CD4-positive, CD25-positive, alpha-beta regulatory T cell (primary cell): ENCODE measurements around the gene TMEM131L. TPM values are rescaled to one million over a fixed set of nuclear protein-coding genes. Genes with fewer than 3 reads are reported as not detected.
"Not testable (repeated sequence)": the region's sequence is repeated elsewhere in the genome, so short reads cannot be mapped to it uniquely, and the experiment has no call there.

Experiments used
- ATAC-seq, 2 donors: fragments of 150-1000 bp; cut with Tn5 transposase; one replicate each; pipeline ENCODE4 v1.10.0; 2021; ENCODE audit warnings: low read depth in 2 of 2, moderate number of reproducible peaks in 2 of 2, moderate library complexity in 1 of 2
- DNase-seq, 3 donors: peaks; one replicate each; pipeline versions ENCODE4 v3.0.0 to v3.0.0-alpha.2; 2012 to 2022; ENCODE audit warnings: mixed read lengths in 1 of 3
- H3K27ac ChIP-seq: one replicate; pipeline ENCODE4 v1.7.0; 2013; ENCODE audit warnings: mild to moderate bottlenecking, low read length; ENCODE audit not compliant: insufficient read depth, poor library complexity, severe bottlenecking
- H3K27me3 ChIP-seq: one replicate; pipeline ENCODE4 v1.7.0; 2013; ENCODE audit warnings: low read length; ENCODE audit not compliant: control insufficient read depth, insufficient read depth
- H3K36me3 ChIP-seq: one replicate; pipeline ENCODE4 v1.7.0; 2013; ENCODE audit warnings: mild to moderate bottlenecking, low read length, moderate library complexity; ENCODE audit not compliant: control insufficient read depth, insufficient read depth
- H3K4me1 ChIP-seq: 2 replicates; pipeline ENCODE4 v1.7.0; 2013; ENCODE audit warnings: mild to moderate bottlenecking, low read length; ENCODE audit not compliant: insufficient read depth, control insufficient read depth, poor library complexity, severe bottlenecking
- H3K4me3 ChIP-seq: one replicate; pipeline ENCODE4 v1.7.0; 2013; ENCODE audit warnings: low read depth, mild to moderate bottlenecking, low read length, moderate library complexity
- H3K9me3 ChIP-seq, 2 experiments: 1 replicate in 1 of 2; 2 replicates in 1 of 2; pipeline ENCODE4 v1.7.0; 2013; ENCODE audit warnings: low read length in 2 of 2, mild to moderate bottlenecking in 1 of 2, moderate library complexity in 1 of 2; ENCODE audit not compliant: control insufficient read depth in 2 of 2
- H3K27ac Mint-ChIP-seq, 3 donors: one replicate each; pipeline ENCODE4 v1.8.0; 2020 to 2022; ENCODE audit warnings: mild to moderate bottlenecking in 3 of 3, mixed read lengths in 3 of 3, moderate library complexity in 2 of 3
- H3K27me3 Mint-ChIP-seq: one replicate; pipeline ENCODE4 v1.8.0; 2022; ENCODE audit warnings: mild to moderate bottlenecking, mixed read lengths
- H3K36me3 Mint-ChIP-seq: one replicate; pipeline ENCODE4 v1.8.0; 2020; ENCODE audit warnings: mixed read lengths
- H3K4me1 Mint-ChIP-seq, 4 donors: one replicate each; pipeline ENCODE4 v1.8.0; 2020 to 2022; ENCODE audit warnings: mixed read lengths in 4 of 4, mild to moderate bottlenecking in 1 of 4
- H3K4me3 Mint-ChIP-seq, 4 donors: one replicate each; pipeline ENCODE4 v1.8.0; 2020 to 2022; ENCODE audit warnings: mild to moderate bottlenecking in 4 of 4, mixed read lengths in 4 of 4, moderate library complexity in 3 of 4
- H3K9me3 Mint-ChIP-seq, 7 donors: one replicate each; pipeline ENCODE4 v1.8.0; 2020 to 2022; ENCODE audit warnings: mixed read lengths in 7 of 7, mild to moderate bottlenecking in 3 of 7, moderate library complexity in 2 of 7
- polyA plus RNA-seq, 4 donors: library from polyadenylated mRNA; unstranded; fragments of 300-500 nt; fragmentation: Illumina TruSeq; gene quantifications; one replicate each; pipeline ENCODE4 v1.2.3, GENCODE V29; 2021
- total RNA-seq: library from RNA; stranded (reverse); gene quantifications from one replicate; pipeline ENCODE4 v1.2.3, GENCODE V29; 2022

The TMEM131L gene
- total RNA-seq (86.4 TPM), polyA plus RNA-seq (10 to 100 TPM; 35.5 to 48.4 (median 40.1) TPM)

- peaks cover 0 to 2% (median 0%) of the 10 kb centered on the region in 7 donors for H3K9me3 Mint-ChIP-seq
- peaks cover 10% of the 10 kb centered on the region for H3K36me3 Mint-ChIP-seq
- peaks cover 14 to 49% (median 40%) of the 10 kb centered on the region in 4 donors for H3K4me1 Mint-ChIP-seq
- Histone ChIP-seq H3K4me3 (peak within 1 kb of the TSS; percentile 99), H3K9me3 (no peaks in the 10 kb centered on the region), H3K36me3 (no peaks in the 10 kb centered on the region), H3K4me1 (peaks cover 48% of the 10 kb centered on the region), H3K27ac (peak within 1 kb of the TSS; percentile 94), H3K27me3 (no peaks in the 10 kb centered on the region)
- H3K27me3 Mint-ChIP-seq = peaks cover 4% of the 10 kb centered on the region
- DNase-seq (peak; percentile 72 to 85 (median 73)), ATAC-seq (peak; percentile 80 to 81)
- H3K27ac Mint-ChIP-seq = peak within 1 kb of the TSS; percentile 95 to 98 (median 97)
- peak within 1 kb of the TSS; percentile 96 to 98 (median 97) for H3K4me3 Mint-ChIP-seq
Measured at GRCh38 chr4:153466081-153466948, at the start of gene TMEM131L. TMEM131L (plus strand) TSS chr4:153466360; CDS start chr4:153466398, 38 bp downstream.

GRCh38 chr4:153416456-153416855 lies 49.7 kb upstream of the TMEM131L start:
- ATAC-seq, H3K4me3 Mint-ChIP-seq, H3K27me3 Mint-ChIP-seq: not testable (repeated sequence)

GRCh38 chr4:153418121-153418520 lies 48.0 kb upstream of the TMEM131L start:
- Mint-ChIP-seq H3K4me3 (no peak overlapping the region), H3K9me3 (no peaks in the 10 kb centered on the region), H3K27me3 (no peaks in the 10 kb centered on the region), H3K27ac (no peak overlapping the region), H3K36me3 (no peaks in the 10 kb centered on the region), H3K4me1 (peaks cover 0 to 26% (median 6%) of the 10 kb centered on the region in 4 donors)
- DNase-seq (no peak), ATAC-seq (no peak)
- Histone ChIP-seq H3K4me1 (peaks cover 8% of the 10 kb centered on the region), H3K36me3 (no peaks in the 10 kb centered on the region), H3K4me3 (no peak overlapping the region), H3K27ac (no peak overlapping the region), H3K27me3 (no peaks in the 10 kb centered on the region), H3K9me3 (no peaks in the 10 kb centered on the region)

More at GRCh38 chr4:153416456-153416855, 49.7 kb upstream of the TMEM131L start:
- H3K27me3 ChIP-seq, DNase-seq, H3K36me3 Mint-ChIP-seq, H3K9me3 ChIP-seq, H3K4me3 ChIP-seq, H3K27ac ChIP-seq, H3K4me1 ChIP-seq, H3K9me3 Mint-ChIP-seq, H3K36me3 ChIP-seq: not testable (repeated sequence)
- peak overlapping the region in 1 of 3 donors; percentile 40 for H3K27ac Mint-ChIP-seq
- H3K4me1 Mint-ChIP-seq = peaks cover 4 to 20% (median 11%) of the 10 kb centered on the region in 4 donors

GRCh38 chr4:153418558-153418957 lies 47.6 kb upstream of the TMEM131L start:
- no peaks in the 10 kb centered on the region for H3K36me3 Mint-ChIP-seq
- peak overlapping the region in 1 of 3 donors; percentile 26 for H3K27ac Mint-ChIP-seq
- no peaks in the 10 kb centered on the region for H3K36me3 ChIP-seq

GRCh38 chr4:153419029-153419428 lies 47.1 kb upstream of the TMEM131L start:
- no peaks in the 10 kb centered on the region for H3K9me3 ChIP-seq
- H3K27ac ChIP-seq = no peak overlapping the region
- H3K36me3 ChIP-seq = no peaks in the 10 kb centered on the region
- H3K4me3 ChIP-seq = no peak overlapping the region
- Mint-ChIP-seq H3K36me3 (no peaks in the 10 kb centered on the region), H3K4me3 (no peak overlapping the region), H3K27ac (peak overlapping the region in 1 of 3 donors; percentile 75), H3K9me3 (no peaks in the 10 kb centered on the region), H3K4me1 (peaks cover 0 to 26% (median 6%) of the 10 kb centered on the region in 4 donors), H3K27me3 (no peaks in the 10 kb centered on the region)
- DNase-seq (no peak), ATAC-seq (no peak)
- H3K4me1 ChIP-seq = peaks cover 8% of the 10 kb centered on the region
- no peaks in the 10 kb centered on the region for H3K27me3 ChIP-seq

More at GRCh38 chr4:153418558-153418957, 47.6 kb upstream of the TMEM131L start:
- H3K4me3 ChIP-seq = no peak overlapping the region
- Mint-ChIP-seq H3K4me1 (peaks cover 0 to 26% (median 6%) of the 10 kb centered on the region in 4 donors), H3K4me3 (no peak overlapping the region), H3K9me3 (no peaks in the 10 kb centered on the region), H3K27me3 (no peaks in the 10 kb centered on the region)
- ATAC-seq (no peak), DNase-seq (no peak)
- H3K9me3 ChIP-seq = no peaks in the 10 kb centered on the region
- H3K27ac ChIP-seq = no peak overlapping the region
- peaks cover 8% of the 10 kb centered on the region for H3K4me1 ChIP-seq
- no peaks in the 10 kb centered on the region for H3K27me3 ChIP-seq

- Mint-ChIP-seq H3K36me3 (no peaks in the 10 kb centered on the region), H3K27me3 (no peaks in the 10 kb centered on the region), H3K4me3 (no peak overlapping the region), H3K27ac (peak overlapping the region in 2 of 3 donors; percentile 62 to 75), H3K9me3 (no peaks in the 10 kb centered on the region), H3K4me1 (peaks cover 0 to 31% (median 6%) of the 10 kb centered on the region in 4 donors)
- no peak overlapping the region for H3K4me3 ChIP-seq
- no peak for DNase-seq
- H3K4me1 ChIP-seq = peaks cover 8% of the 10 kb centered on the region
- no peak overlapping the region for H3K27ac ChIP-seq
- H3K27me3 ChIP-seq = no peaks in the 10 kb centered on the region
- H3K9me3 ChIP-seq = no peaks in the 10 kb centered on the region
- ATAC-seq = no peak
- no peaks in the 10 kb centered on the region for H3K36me3 ChIP-seq
Measured at GRCh38 chr4:153419673-153420278, 46.4 kb upstream of the TMEM131L start.

- no peak overlapping the region for H3K4me3 ChIP-seq
- DNase-seq = no peak
- peaks cover 8% of the 10 kb centered on the region for H3K4me1 ChIP-seq
- Mint-ChIP-seq H3K9me3 (no peaks in the 10 kb centered on the region), H3K27me3 (no peaks in the 10 kb centered on the region), H3K4me3 (no peak overlapping the region), H3K4me1 (peaks cover 0 to 31% (median 6%) of the 10 kb centered on the region in 4 donors), H3K36me3 (no peaks in the 10 kb centered on the region), H3K27ac (peak overlapping the region in 1 of 3 donors; percentile 47)
- H3K9me3 ChIP-seq = no peaks in the 10 kb centered on the region
- no peak overlapping the region for H3K27ac ChIP-seq
- no peaks in the 10 kb centered on the region for H3K27me3 ChIP-seq
- no peak for ATAC-seq
- no peaks in the 10 kb centered on the region for H3K36me3 ChIP-seq
Measured at GRCh38 chr4:153420361-153420760, 45.8 kb upstream of the TMEM131L start.
